Transverse colon (tissue), 4 donors: Measurements from ENCODE around the gene TNRC6B. TPM values are rescaled to one million over a fixed set of nuclear protein-coding genes. Genes with fewer than 3 reads are reported as not detected.
A peak's percentile ranks its signal among the peaks of the same experiment; 100 is the strongest.

Source experiments
- DNase-seq: peaks from one replicate; pipeline ENCODE4 v3.0.0-alpha.2; 2019
- H3K27ac ChIP-seq, 4 donors: fragments of 200-600 bp; sonication (generic); 2 replicates each; pipeline ENCODE4 v1.5.1; 2016 to 2018; ENCODE audit warnings: inconsistent platforms in 4 of 4
- H3K27me3 ChIP-seq: fragments of 200-600 bp; sonication (generic); 2 replicates; pipeline ENCODE4 v1.5.1; 2017; ENCODE audit warnings: inconsistent platforms
- H3K36me3 ChIP-seq, 4 donors: fragments of 200-600 bp; sonication (generic); 2 replicates each; pipeline ENCODE4 v1.5.1; 2017 to 2019; ENCODE audit warnings: inconsistent platforms in 4 of 4
- H3K4me1 ChIP-seq, 4 donors: fragments of 200-600 bp; sonication (generic); 2 replicates each; pipeline ENCODE4 v1.5.1; 2017 to 2020; ENCODE audit warnings: inconsistent platforms in 4 of 4
- H3K4me3 ChIP-seq, 4 donors: fragments of 200-600 bp; sonication (generic); 1 replicate in 1 of 4; 2 replicates in 3 of 4; pipeline versions ENCODE4 v1.5.1 to v1.6.1; 2017 to 2019; ENCODE audit warnings: inconsistent platforms in 4 of 4
- H3K9me3 ChIP-seq, 2 donors: fragments of 200-600 bp; sonication (generic); 2 replicates each; pipeline ENCODE4 v1.5.1; 2017 to 2019; ENCODE audit warnings: inconsistent platforms in 2 of 2
- EP300 ChIP-seq: sonication (generic); formaldehyde crosslinking; IDR thresholded peaks from one replicate; pipeline ENCODE4 v1.6.1; 2017; ENCODE audit warnings: antibody characterized with exemption, low read depth
- POLR2A ChIP-seq: fragments of 450-650 bp; IDR thresholded peaks from one replicate; pipeline ENCODE4 v1.6.1; 2016; ENCODE audit warnings: antibody characterized with exemption, mild to moderate bottlenecking, moderate library complexity
- POLR2AphosphoS5 ChIP-seq, 3 donors: sonication (generic); formaldehyde crosslinking; IDR thresholded peaks; one replicate each; pipeline ENCODE4 v1.6.1; 2016; ENCODE audit warnings: antibody characterized with exemption in 3 of 3
- WGBS, 2 donors: methylation state at CpG; one replicate each; pipeline ENCODE4 v1.1.5; 2018; ENCODE audit warnings: low coverage in 1 of 2; 5-methylcytosine and 5-hydroxymethylcytosine counted together
- in situ Hi-C, 4 donors: fragments of 200-750 bp; cut with MboI; loops; one replicate each; pipeline versions ENCODE4 v1.15.0 to v1.15.1; 2017; ENCODE audit warnings: low sequenced_read_pairs in 3 of 4, low pct_ligation_motif_present in 1 of 4, low pct_unique_long_range_greater_than_20kb in 1 of 4
- intact Hi-C: fragments of 100-400 bp; cut with DNase I; formaldehyde crosslinking; loops from one replicate; pipeline ENCODE4 v1.15.1; 2023; ENCODE audit warnings: low total_unique reads
- total RNA-seq, 4 donors: library from RNA; depleted of rRNA; stranded (reverse); fragments of >200 nt; gene quantifications; one replicate each; pipeline ENCODE4 v1.1.0, GENCODE V29; 2016
- TF ChIP-seq, protein P1 (sequence below), 5 experiments: fragments of 200-600 bp in 3 of 5; fragments of 450-650 bp in 2 of 5; sonication (generic) in 3 of 5; IDR thresholded peaks; 1 replicate in 2 of 5; 2 replicates in 3 of 5; pipeline ENCODE4 v1.5.1; 2016 to 2017; ENCODE audit warnings: antibody characterized with exemption in 5 of 5, inconsistent platforms in 3 of 5, mild to moderate bottlenecking in 2 of 5, moderate library complexity in 1 of 5

Gene TNRC6B
- total RNA-seq, 4 donors from 2014 or later: 36.7 to 108 (median 54.0) TPM

DNA sequence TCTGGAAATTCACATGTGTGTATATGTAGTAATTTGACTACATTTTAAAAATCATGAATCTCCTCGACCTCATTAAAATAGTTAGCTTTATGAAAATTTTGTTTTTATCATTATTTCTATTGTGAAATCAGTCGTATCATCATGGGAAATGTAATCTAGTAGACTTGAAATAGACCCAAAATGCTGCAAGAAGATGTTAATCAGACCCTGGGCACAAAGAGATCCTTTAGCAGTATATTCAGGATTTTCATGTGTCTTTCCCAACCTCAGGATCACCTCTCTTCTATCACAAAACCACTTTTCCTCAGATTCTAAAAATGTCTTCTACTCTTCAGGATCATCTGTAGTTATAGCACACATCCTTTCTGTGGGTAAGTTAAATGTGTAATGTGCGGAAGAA, 93.7 kb downstream of the TNRC6B start:
- TF ChIP-seq EP300: no peak
- TF ChIP-seq POLR2A: no peak
- TF ChIP-seq, protein P1, sequence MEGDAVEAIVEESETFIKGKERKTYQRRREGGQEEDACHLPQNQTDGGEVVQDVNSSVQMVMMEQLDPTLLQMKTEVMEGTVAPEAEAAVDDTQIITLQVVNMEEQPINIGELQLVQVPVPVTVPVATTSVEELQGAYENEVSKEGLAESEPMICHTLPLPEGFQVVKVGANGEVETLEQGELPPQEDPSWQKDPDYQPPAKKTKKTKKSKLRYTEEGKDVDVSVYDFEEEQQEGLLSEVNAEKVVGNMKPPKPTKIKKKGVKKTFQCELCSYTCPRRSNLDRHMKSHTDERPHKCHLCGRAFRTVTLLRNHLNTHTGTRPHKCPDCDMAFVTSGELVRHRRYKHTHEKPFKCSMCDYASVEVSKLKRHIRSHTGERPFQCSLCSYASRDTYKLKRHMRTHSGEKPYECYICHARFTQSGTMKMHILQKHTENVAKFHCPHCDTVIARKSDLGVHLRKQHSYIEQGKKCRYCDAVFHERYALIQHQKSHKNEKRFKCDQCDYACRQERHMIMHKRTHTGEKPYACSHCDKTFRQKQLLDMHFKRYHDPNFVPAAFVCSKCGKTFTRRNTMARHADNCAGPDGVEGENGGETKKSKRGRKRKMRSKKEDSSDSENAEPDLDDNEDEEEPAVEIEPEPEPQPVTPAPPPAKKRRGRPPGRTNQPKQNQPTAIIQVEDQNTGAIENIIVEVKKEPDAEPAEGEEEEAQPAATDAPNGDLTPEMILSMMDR (IDR thresholded peaks at IDR 0.05): no peak
- TF ChIP-seq POLR2AphosphoS5 (IDR thresholded peaks at IDR 0.05): no peak
- Histone ChIP-seq H3K36me3 (peaks cover 0 to 7% (median 3%) of the 10 kb centered on the region in 4 donors), H3K4me1 (peaks cover 4 to 15% (median 10%) of the 10 kb centered on the region in 4 donors), H3K9me3 (no peaks in the 10 kb centered on the region), H3K27ac (no peak overlapping the region), H3K27me3 (no peaks in the 10 kb centered on the region), H3K4me3 (no peak overlapping the region)
- in situ Hi-C loops: no loop called here
- DNase-seq: no peak
- intact Hi-C loops: no loop called here
- WGBS, 2 donors: 90 to 92% methylated on average over 3 of the region's 3 CpGs

DNA sequence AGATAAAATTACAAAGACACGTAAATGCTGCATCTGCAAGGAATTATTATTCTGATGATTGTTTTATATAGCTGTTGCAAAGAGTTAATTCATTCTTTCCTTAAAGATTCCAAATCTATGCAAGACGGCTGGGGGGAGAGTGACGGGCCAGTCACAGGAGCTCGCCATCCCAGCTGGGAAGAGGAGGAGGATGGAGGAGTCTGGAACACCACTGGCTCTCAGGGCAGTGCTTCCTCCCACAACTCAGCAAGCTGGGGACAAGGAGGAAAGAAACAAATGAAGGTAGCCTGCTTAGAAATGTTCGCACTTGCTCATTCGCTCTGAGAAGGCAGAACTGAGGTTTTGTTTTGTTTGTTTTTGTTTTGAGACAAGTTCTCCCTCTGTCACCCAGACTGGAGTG, 95.6 kb downstream of the TNRC6B start:
- in situ Hi-C loops: no loop called here
- Histone ChIP-seq H3K36me3 (peaks cover 0 to 14% (median 3%) of the 10 kb centered on the region in 4 donors), H3K27ac (no peak overlapping the region), H3K27me3 (no peaks in the 10 kb centered on the region), H3K4me1 (peaks cover 4 to 27% (median 12%) of the 10 kb centered on the region in 4 donors), H3K9me3 (no peaks in the 10 kb centered on the region), H3K4me3 (no peak overlapping the region)
- TF ChIP-seq EP300: no peak
- no peak for TF ChIP-seq POLR2A
- TF ChIP-seq, protein P1 (IDR thresholded peaks at IDR 0.05): no peak
- no peak for TF ChIP-seq POLR2AphosphoS5 (IDR thresholded peaks at IDR 0.05)
- intact Hi-C loops: no loop called here
- DNase-seq: no peak
- WGBS, 2 donors: 86 to 92% methylated on average over 4 to 6 of the region's 6 CpGs

DNA sequence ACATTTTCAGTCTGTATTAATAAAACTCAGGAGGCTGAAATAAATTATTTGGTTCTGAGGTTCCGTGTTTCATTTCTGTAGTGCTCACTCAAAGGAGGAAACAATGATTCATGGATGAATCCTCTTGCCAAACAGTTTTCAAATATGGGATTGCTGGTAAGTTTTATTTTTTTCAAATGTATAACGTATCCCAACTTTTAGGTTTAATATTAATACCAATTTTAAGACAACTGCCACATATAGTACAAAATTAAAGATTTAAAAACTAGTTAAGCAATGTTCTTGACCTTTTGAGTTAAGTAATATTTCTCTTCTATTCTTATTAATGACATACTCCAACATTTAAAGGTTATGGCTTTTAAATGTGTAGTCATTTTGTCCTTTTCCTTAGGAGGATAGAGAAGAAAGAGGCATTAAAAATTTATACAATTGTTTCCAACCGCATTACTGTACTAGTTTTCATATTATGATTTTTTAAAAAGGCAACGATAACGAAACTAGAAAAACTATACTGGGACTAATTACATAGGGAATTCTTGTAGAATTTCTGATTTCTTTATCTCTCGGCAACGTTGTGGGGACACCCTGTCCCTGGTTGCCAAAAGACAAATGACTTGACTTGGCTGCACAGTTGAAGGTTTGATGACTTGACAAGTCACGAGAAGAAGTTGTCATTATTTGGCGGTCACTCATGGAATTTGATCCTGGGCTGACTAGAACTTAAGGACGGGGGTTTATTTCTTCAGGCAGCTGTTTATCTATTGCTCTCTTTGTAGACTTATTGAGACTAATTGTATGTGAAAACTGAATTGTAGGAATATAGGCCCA, 99.5 kb downstream of the TNRC6B start:
- Histone ChIP-seq H3K4me1 (peaks cover 4 to 27% (median 12%) of the 10 kb centered on the region in 4 donors), H3K27me3 (no peaks in the 10 kb centered on the region), H3K4me3 (peak overlapping the region in 3 of 4 donors; percentile 8 to 42 (median 12)), H3K27ac (peak overlapping the region; percentile 75 to 90 (median 84)), H3K36me3 (peaks cover 0 to 42% (median 9%) of the 10 kb centered on the region in 4 donors), H3K9me3 (no peaks in the 10 kb centered on the region)
- TF ChIP-seq EP300 (no peak), POLR2AphosphoS5 (IDR thresholded peaks at IDR 0.05) (no peak), POLR2A (no peak)
- TF ChIP-seq, protein P1 (IDR thresholded peaks at IDR 0.05): no peak
- intact Hi-C loops: no loop called here
- WGBS, 2 donors: 68 to 78% methylated on average over 7 to 10 of the region's 10 CpGs
- DNase-seq: no peak
- in situ Hi-C loops: no loop called here

DNA sequence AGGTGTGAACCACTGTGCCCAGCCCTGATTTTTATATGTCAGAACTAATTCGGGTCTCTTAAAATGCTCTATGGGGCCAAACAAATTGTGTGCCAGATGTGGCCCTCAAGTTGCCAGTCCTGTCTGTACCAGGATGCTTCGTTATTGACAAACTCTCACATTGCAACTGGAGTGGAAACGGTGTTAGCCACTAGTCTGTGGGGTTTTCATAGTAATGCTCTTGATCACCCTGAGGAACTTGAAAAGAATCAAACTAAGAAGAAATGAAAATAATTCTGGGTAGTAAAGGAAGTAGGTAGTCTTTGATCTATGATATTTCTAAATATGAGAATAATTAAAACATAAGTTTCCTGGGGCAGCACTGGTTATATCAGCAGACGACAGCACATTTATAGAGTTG, 101.3 kb downstream of the TNRC6B start:
- no peak overlapping the region for H3K27ac ChIP-seq
- H3K9me3 ChIP-seq: no peaks in the 10 kb centered on the region
- no peak for DNase-seq
- H3K4me1 ChIP-seq: peaks cover 4 to 27% (median 12%) of the 10 kb centered on the region in 4 donors
- H3K4me3 ChIP-seq: no peak overlapping the region
- H3K36me3 ChIP-seq: peaks cover 0 to 42% (median 8%) of the 10 kb centered on the region in 4 donors
- in situ Hi-C loops (no loop called here), intact Hi-C loops (no loop called here)
- no peaks in the 10 kb centered on the region for H3K27me3 ChIP-seq
- TF ChIP-seq, protein P1 (IDR thresholded peaks at IDR 0.05): no peak
- TF ChIP-seq EP300 (no peak), POLR2AphosphoS5 (IDR thresholded peaks at IDR 0.05) (no peak), POLR2A (no peak)
- WGBS, 2 donors: 80 to 93% methylated on average over 1 to 4 of the region's 4 CpGs
